Measurements from ENCODE around the gene MICA.
"Not testable (repeated sequence)": the region's sequence is repeated elsewhere in the genome, so short reads cannot be mapped to it uniquely, and the experiment has no call there.

GRCh38 chr6:31388916-31389801, 14.2 kb upstream of the MICA start:
- TF ChIP-seq, protein P1, sequence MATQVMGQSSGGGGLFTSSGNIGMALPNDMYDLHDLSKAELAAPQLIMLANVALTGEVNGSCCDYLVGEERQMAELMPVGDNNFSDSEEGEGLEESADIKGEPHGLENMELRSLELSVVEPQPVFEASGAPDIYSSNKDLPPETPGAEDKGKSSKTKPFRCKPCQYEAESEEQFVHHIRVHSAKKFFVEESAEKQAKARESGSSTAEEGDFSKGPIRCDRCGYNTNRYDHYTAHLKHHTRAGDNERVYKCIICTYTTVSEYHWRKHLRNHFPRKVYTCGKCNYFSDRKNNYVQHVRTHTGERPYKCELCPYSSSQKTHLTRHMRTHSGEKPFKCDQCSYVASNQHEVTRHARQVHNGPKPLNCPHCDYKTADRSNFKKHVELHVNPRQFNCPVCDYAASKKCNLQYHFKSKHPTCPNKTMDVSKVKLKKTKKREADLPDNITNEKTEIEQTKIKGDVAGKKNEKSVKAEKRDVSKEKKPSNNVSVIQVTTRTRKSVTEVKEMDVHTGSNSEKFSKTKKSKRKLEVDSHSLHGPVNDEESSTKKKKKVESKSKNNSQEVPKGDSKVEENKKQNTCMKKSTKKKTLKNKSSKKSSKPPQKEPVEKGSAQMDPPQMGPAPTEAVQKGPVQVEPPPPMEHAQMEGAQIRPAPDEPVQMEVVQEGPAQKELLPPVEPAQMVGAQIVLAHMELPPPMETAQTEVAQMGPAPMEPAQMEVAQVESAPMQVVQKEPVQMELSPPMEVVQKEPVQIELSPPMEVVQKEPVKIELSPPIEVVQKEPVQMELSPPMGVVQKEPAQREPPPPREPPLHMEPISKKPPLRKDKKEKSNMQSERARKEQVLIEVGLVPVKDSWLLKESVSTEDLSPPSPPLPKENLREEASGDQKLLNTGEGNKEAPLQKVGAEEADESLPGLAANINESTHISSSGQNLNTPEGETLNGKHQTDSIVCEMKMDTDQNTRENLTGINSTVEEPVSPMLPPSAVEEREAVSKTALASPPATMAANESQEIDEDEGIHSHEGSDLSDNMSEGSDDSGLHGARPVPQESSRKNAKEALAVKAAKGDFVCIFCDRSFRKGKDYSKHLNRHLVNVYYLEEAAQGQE (IDR thresholded peaks at IDR 0.05) = not testable (repeated sequence)
- not testable (repeated sequence) for TF ChIP-seq POLR2AphosphoS2 (conservative IDR thresholded peaks at IDR 0.05; ENCODE audit: low read length)
- TF ChIP-seq, protein P2, sequence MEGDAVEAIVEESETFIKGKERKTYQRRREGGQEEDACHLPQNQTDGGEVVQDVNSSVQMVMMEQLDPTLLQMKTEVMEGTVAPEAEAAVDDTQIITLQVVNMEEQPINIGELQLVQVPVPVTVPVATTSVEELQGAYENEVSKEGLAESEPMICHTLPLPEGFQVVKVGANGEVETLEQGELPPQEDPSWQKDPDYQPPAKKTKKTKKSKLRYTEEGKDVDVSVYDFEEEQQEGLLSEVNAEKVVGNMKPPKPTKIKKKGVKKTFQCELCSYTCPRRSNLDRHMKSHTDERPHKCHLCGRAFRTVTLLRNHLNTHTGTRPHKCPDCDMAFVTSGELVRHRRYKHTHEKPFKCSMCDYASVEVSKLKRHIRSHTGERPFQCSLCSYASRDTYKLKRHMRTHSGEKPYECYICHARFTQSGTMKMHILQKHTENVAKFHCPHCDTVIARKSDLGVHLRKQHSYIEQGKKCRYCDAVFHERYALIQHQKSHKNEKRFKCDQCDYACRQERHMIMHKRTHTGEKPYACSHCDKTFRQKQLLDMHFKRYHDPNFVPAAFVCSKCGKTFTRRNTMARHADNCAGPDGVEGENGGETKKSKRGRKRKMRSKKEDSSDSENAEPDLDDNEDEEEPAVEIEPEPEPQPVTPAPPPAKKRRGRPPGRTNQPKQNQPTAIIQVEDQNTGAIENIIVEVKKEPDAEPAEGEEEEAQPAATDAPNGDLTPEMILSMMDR (IDR thresholded peaks at IDR 0.05) = not testable (repeated sequence)
